ENCODE measurements around the gene RAB40C.

RAB40C gene

GRCh38 chr16:667780-668518 is 78.1 kb downstream of the RAB40C start, which contains the start of gene RHOT2:
Gene RHOT2 (plus strand): TSS chr16:668132. CDS start chr16:668200, 68 bp downstream.
- in situ Hi-C loops (cut with MboI; ENCODE audit: low pct_unique_long_range_greater_than_20kb, low sequenced_read_pairs, unreplicated experiment) = no loop called here
- TF ChIP-seq, protein P1, sequence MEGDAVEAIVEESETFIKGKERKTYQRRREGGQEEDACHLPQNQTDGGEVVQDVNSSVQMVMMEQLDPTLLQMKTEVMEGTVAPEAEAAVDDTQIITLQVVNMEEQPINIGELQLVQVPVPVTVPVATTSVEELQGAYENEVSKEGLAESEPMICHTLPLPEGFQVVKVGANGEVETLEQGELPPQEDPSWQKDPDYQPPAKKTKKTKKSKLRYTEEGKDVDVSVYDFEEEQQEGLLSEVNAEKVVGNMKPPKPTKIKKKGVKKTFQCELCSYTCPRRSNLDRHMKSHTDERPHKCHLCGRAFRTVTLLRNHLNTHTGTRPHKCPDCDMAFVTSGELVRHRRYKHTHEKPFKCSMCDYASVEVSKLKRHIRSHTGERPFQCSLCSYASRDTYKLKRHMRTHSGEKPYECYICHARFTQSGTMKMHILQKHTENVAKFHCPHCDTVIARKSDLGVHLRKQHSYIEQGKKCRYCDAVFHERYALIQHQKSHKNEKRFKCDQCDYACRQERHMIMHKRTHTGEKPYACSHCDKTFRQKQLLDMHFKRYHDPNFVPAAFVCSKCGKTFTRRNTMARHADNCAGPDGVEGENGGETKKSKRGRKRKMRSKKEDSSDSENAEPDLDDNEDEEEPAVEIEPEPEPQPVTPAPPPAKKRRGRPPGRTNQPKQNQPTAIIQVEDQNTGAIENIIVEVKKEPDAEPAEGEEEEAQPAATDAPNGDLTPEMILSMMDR (IDR thresholded peaks at IDR 0.05; ENCODE audit: extremely low read depth, insufficient read depth, missing control alignments) = peak; percentile 99
- DNase-seq (ENCODE audit: low spot score) = peak; percentile 96

DNA sequence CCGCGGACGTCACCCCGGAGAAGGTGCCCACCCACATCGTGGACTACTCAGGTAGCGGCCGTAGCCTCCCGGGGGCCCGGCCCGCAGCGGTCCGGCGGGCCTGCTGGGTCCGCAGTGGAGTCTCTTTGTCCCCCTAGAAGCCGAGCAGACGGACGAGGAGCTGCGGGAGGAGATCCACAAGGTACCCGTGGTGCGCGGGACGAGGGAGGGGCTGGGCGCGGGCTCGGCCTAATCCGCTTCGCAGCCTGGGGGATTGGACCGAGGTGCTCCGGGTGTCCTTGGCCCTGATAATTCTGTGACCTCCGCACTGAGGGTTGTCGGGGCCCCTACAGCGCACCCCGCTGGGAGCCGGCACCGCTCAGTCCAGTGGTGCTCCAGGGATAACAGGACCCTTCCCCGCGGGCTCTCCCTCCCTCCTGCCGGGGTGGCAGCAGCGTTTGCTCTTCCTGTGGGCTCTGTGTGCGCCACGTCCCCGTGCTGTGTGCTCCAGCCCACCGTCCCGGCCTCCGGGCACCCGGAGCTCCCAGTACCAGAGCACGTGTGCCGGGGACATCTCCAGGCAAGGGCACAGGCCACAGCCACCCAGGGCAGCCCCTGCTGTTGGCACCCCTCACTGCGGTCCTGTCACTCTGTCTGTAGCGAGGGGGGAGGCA is 78.8 kb downstream of the RAB40C start:
- DNase-seq (ENCODE audit: low spot score) = no peak
- TF ChIP-seq, protein P1 (IDR thresholded peaks at IDR 0.05; ENCODE audit: extremely low read depth, insufficient read depth, missing control alignments) = no peak
- in situ Hi-C loops (cut with MboI; ENCODE audit: low pct_unique_long_range_greater_than_20kb, low sequenced_read_pairs, unreplicated experiment) = no loop called here

GRCh38 chr16:669666-670065 is 79.8 kb downstream of the RAB40C start:
- TF ChIP-seq, protein P1 (IDR thresholded peaks at IDR 0.05; ENCODE audit: extremely low read depth, insufficient read depth, missing control alignments) = no peak
- in situ Hi-C loops (cut with MboI; ENCODE audit: low pct_unique_long_range_greater_than_20kb, low sequenced_read_pairs, unreplicated experiment) = no loop called here
- DNase-seq (ENCODE audit: low spot score) = no peak

DNA sequence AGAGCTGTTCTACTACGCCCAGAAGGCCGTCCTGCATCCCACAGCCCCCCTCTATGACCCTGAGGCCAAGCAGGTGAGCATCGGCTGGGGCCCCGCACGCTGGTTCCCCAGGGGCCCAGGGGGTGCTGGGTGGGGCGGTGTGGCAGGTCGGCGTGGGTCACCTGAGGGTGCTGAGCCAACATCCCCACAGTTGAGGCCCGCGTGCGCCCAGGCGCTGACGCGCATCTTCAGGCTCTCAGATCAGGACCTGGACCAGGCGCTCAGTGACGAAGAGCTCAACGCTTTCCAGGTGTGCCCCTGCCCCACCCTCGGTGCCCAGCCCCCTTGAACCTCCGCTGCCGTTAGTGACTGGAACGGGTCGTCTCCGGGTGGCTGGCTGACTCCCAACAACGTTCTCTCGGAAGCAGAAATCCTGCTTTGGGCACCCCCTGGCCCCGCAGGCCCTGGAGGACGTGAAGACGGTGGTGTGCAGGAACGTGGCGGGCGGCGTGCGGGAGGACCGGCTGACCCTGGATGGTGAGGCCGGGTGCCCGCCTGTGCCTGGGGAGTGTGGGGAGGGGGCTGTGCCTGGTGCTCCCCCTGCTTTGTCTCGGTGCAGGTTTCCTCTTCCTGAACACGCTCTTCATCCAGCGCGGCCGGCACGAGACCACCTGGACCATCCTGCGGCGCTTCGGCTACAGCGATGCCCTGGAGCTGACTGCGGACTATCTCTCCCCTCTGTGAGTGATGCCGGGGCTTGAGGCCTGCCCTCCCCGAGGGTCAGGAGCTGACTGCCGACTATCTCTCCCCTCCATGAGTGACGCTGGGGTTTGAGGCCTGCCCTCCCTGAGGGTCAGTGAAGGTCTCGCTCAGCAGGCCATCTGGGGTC is 80.9 kb downstream of the RAB40C start:
- in situ Hi-C loops (cut with MboI; ENCODE audit: low pct_unique_long_range_greater_than_20kb, low sequenced_read_pairs, unreplicated experiment) = no loop called here
- DNase-seq (ENCODE audit: low spot score) = no peak
- TF ChIP-seq, protein P1 (IDR thresholded peaks at IDR 0.05; ENCODE audit: extremely low read depth, insufficient read depth, missing control alignments) = no peak

GRCh38 chr16:671353-672131 is 81.7 kb downstream of the RAB40C start:
- in situ Hi-C loops (cut with MboI; ENCODE audit: low pct_unique_long_range_greater_than_20kb, low sequenced_read_pairs, unreplicated experiment) = no loop called here
- TF ChIP-seq, protein P1 (IDR thresholded peaks at IDR 0.05; ENCODE audit: extremely low read depth, insufficient read depth, missing control alignments) = no peak
- DNase-seq (ENCODE audit: low spot score) = no peak

GRCh38 chr16:672371-672770 is 82.5 kb downstream of the RAB40C start:
- TF ChIP-seq, protein P1 (IDR thresholded peaks at IDR 0.05; ENCODE audit: extremely low read depth, insufficient read depth, missing control alignments) = no peak
- DNase-seq (ENCODE audit: low spot score) = no peak
- in situ Hi-C loops (cut with MboI; ENCODE audit: low pct_unique_long_range_greater_than_20kb, low sequenced_read_pairs, unreplicated experiment) = no loop called here

All from GM13977 (cell line).